GM18873 (cell line): Measurements from ENCODE around the gene SLC4A2.

Experiments used
- ATAC-seq: cut with Tn5 transposase; IDR thresholded peaks from one replicate; pipeline ENCODE4 v1.9.1; 2021; ENCODE audit warnings: mild to moderate bottlenecking, moderate library complexity, moderate number of reproducible peaks; ENCODE audit not compliant: unreplicated experiment, low FRiP score

Gene SLC4A2

GRCh38 chr7:151061213-151062110 is 2.1 kb downstream of the SLC4A2 start:
- ATAC-seq = no peak

- ATAC-seq = no peak
These were observed 2.7 kb downstream of the SLC4A2 start for GRCh38 chr7:151062111-151062398.

GRCh38 chr7:151062399-151063211 is 3.2 kb downstream of the SLC4A2 start:
- ATAC-seq = no peak

GRCh38 chr7:151063212-151063561 is 3.8 kb downstream of the SLC4A2 start:
- no peak for ATAC-seq

- ATAC-seq = no peak
These were observed 5.1 kb downstream of the SLC4A2 start for GRCh38 chr7:151064454-151064853.

- ATAC-seq = no peak
These were observed 5.6 kb downstream of the SLC4A2 start for GRCh38 chr7:151064993-151065392.

GRCh38 chr7:151065516-151065915 is 6.1 kb downstream of the SLC4A2 start:
- ATAC-seq = no peak

- no peak for ATAC-seq
These were observed 7.0 kb downstream of the SLC4A2 start for GRCh38 chr7:151066273-151066974.

- ATAC-seq = no peak
These were observed 8.8 kb downstream of the SLC4A2 start for GRCh38 chr7:151068069-151068773.

- no peak for ATAC-seq
These were observed 10.6 kb downstream of the SLC4A2 start for GRCh38 chr7:151069841-151070573.

GRCh38 chr7:151070574-151070960 is 11.2 kb downstream of the SLC4A2 start:
- ATAC-seq = no peak

GRCh38 chr7:151071032-151071866 is 11.9 kb downstream of the SLC4A2 start:
- no peak for ATAC-seq

GRCh38 chr7:151073990-151074389 is 14.6 kb downstream of the SLC4A2 start:
- no peak for ATAC-seq

GRCh38 chr7:151074817-151075661 is 15.7 kb downstream of the SLC4A2 start:
- no peak for ATAC-seq

- ATAC-seq = no peak
These were observed 16.2 kb downstream of the SLC4A2 start for GRCh38 chr7:151075662-151075971.

GRCh38 chr7:151075978-151076426 is 16.6 kb downstream of the SLC4A2 start:
- ATAC-seq = no peak

GRCh38 chr7:151076863-151077704 is 17.7 kb downstream of the SLC4A2 start:
- ATAC-seq = no peak
